ENCODE measurements around the gene RAD21L1.
"Not testable (repeated sequence)": the region's sequence is repeated elsewhere in the genome, so short reads cannot be mapped to it uniquely, and the experiment has no call there.

RAD21L1 gene

DNA sequence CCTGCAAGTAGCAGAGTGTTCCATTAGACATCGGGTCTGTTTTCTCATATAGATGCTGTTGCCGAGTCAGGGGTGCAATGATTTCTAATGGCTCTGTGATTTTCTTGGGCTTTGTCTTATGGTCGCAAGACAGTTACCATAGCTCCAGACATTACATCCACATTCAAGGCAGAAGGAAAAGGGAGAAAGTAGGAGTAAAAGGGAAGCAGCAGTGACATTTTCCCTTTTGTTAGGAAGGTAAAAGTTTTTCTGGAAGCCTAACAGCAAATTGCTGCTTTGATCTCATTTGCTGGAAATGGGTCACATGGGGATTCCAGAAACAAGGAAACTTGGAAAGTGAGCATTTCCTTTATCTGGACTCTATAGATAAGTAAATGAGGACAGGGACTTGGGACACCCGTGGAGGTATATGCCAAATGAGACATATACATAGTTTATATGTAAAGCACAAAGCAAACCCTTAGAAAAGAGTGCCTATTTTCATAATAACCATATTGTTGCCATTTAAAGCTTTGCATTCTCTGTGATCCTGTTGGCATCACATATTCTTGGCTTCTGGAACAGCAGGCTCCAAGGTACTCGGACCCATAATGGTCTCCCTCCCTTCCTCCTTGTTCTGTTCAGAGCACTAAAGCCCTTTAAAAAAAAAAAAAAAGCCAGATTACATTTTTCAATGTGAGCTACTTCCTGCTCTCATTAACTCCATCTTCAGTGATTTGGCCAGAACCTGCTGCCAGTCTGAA is 22.9 kb upstream of the RAD21L1 start, which contains the start of gene C20orf202:
C20orf202 (plus strand) TSS at position 693 of the 743 bp plus-strand sequence. CDS start 132 bp downstream, outside the sequence.
- DNase-seq: no peak

DNA sequence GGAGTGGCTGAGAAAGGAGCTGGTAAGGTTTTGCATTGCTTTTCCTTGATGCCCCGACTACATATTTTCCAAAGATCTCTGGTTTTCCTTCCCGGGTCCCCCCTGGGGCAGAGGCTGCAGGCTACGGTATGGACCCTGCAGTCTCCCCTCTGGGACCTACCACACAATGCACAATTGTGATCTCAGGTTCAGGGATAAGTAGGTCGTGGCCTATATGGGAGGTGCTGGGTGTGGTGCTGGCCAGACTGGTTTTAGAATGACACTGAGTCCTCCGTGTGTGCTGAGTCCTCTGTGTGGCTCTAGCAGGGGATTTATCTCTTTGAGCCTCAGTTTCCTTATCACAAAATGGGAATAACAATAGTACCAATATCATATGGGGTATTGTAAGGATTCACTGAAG is 22.2 kb upstream of the RAD21L1 start:
- DNase-seq: no peak

DNA sequence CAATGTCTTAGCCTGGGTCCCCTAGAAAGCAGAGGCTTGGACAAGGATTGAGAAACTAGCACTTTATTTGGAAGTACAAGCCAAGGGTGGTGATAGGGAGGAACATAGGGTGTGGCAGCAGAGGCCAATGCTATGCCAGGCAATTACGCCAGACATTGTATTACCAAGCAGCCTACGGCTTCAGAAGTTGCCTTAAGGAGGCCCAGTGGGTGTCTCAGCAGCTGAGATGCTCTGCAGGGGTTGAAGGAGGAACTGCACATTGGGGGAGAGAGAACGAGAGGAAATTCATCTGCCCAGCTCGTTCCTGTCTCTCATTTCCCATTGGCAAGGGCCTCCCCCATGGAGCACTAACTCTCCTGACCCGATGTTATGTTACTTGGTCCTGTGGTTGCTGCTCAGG is 21.7 kb upstream of the RAD21L1 start:
- no peak for DNase-seq

DNA sequence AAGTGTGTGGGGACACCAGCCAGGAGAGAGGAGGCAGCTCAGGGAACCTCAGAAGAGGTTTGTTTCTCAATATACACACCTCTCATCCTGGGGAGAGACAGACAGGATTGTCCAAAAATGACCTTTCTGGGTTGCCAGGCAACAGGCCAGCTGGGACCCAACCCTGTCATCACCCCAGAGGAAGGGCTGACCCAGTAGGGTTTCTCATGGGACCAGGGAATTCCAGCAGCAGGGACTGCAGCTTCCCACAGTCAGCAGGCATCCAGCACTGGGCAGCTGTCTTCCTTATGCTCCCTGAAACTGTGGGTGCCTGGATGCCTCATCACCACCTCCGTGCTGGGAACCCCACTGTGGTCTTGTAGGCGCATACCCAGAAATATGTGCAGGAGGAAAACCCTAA is 21.3 kb upstream of the RAD21L1 start:
- DNase-seq: no peak

DNA sequence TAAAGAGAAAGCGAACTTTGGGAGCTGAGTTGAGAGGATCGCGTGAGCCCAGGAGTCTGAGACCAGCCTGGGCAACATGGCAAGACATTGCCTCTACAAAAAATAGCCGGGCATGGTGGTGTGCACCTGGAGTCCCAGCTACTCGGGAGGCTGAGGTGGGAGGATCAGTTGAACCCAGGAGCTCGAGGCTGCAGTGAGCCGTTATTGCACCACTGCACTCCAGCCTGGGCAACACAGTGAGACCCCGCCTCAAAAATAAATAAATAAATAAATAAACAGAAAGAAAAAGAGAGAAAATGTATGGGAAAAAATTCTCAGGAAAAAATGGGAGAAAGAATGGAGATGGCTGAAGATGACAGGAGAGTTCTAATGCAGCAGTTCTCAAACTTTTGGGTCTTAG is 20.0 kb upstream of the RAD21L1 start:
- DNase-seq: no peak

DNA sequence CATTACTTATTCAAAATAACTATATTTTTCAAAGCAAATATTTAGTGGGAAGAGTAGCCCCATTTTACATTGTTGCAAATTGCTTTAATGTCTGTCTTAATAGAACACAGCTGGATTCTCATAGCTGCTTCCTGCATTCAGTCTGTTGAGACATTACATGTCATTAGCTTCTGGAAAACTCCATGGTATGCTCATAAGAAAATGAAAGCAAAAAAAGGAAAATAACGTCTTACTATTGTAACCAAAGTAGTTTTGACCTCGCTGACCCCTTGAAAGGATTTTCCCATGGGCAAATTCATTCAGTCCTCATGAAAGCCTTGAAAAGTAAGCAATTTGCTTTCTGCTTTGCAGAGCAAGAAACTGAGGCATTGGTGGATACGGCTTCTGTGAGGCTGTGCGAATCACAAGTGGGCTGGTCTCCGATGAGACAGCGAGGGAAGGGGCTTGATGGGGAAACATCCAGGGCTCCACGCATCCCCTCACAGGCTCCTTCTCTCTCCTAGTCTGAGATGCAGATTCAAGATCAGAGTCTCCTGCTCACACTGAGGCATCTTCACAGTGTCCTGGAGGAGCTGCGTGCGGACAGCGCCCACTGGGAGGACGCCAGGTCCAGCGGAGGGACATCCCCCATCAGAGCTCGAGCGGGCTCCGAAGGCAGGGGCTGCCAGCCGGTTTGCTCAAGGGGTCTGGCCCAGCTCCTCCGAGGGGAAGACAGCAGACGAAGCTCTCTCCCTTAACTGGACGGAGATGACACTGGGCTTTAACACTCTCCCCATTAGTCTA is 19.3 kb upstream of the RAD21L1 start:
- DNase-seq: no peak

DNA sequence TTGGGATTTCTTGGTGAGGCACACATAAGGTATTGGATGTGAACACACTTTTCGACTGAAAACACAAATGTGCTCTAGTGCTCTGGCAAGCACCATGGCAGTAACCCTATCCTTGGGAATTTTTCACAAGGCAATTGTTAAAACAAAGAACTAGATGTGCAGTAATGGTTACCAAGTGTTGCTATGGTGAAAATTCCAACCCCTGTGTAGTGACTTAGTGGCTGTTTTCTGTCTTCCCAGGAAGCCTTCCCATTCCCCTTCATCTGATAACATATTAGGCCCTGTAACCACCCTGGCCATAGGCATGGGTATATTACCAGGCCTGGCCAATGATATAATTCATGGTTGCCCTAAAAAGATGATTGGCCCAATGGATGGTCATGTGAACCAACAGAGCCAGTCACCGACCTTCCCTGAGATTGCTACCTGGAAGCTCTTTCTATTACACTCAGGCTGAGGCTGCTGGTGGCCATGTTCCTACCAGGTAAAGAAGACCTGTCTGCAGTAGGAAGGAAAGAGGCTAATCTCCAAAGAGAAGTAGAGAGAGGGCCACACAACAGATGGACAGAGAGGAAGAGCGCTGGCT is 18.5 kb upstream of the RAD21L1 start:
- no peak for DNase-seq

DNA sequence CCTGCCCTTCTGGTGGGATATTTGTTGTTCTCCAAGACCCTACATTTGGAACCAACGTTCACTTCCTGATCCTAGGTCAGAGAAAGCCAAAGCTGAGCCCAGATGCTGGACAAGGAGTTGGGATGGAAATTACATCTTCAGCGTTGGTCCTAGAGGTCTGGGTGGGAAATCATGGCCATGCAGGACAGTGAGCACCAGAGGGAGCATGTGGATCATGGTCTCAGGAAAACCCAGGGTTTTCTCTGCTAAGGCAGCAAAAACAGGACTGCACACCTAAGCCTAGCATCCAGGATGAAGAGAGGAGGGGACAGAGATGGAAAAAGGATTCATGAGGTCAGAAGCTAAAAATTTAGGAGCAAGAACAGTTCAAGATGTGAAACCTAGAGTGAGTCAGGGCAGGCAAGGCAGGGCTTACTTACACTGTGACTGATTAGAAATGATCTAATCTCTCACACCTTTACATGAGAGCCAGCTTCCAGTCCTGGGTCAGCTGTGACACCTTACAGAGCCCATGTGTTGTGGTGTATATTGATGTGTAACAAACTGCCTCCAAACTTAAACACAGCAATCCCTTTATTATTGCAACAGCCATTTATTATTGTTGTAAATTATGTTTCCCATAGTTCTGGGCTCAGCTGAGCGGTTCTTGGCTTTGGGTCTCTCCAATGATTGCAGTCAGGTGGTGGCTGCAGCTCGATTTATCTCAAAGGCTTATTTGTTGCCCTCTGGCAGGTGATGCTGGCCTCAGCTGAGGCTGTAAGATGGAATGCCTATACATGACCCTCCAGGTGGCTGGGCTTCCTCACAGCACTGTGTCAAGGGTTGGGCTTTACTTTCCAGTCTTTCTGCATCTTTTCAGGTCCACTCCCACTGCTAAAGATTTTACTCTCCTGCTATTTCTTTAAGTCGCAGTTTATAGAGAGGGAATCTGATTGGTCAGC is 16.1 kb upstream of the RAD21L1 start:
- DNase-seq: no peak

DNA sequence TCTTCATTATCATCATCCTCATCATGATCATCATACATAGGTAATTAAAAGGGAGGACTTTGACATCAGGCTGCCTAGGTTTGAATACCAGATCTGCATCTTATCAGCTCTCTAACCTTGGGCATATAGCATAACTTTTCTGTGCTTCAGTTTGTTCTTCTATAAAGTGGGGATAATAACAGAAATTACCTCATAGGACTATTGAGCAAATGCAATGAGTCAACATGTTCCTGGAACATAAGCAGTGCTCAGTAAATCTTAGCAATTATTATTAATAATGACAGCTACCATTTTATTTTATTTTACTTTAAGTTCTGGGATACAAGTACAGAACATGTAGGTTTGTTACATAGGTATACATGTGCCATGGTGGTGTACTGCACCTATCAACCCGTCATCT is 15.3 kb upstream of the RAD21L1 start:
- DNase-seq: no peak

DNA sequence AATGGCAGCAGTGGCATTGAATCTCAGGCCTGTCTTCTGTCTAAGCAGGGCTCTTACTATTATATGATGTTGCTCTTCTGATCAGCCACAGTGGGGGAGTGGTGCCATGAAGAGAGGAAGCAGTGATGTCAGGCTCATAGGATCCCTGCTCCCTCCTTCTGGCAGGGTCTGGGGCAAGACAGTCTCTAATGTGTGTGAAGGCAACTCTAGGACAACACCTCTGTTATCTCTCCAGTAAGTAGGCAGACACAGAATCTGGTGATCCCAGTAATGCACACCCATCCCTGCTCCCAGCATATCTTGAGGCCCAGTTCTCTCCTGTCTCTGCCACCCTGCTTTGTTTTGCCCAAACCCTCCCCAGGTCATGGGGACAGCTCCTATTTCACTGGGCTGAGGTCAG is 13.8 kb upstream of the RAD21L1 start:
- no peak for DNase-seq

DNA sequence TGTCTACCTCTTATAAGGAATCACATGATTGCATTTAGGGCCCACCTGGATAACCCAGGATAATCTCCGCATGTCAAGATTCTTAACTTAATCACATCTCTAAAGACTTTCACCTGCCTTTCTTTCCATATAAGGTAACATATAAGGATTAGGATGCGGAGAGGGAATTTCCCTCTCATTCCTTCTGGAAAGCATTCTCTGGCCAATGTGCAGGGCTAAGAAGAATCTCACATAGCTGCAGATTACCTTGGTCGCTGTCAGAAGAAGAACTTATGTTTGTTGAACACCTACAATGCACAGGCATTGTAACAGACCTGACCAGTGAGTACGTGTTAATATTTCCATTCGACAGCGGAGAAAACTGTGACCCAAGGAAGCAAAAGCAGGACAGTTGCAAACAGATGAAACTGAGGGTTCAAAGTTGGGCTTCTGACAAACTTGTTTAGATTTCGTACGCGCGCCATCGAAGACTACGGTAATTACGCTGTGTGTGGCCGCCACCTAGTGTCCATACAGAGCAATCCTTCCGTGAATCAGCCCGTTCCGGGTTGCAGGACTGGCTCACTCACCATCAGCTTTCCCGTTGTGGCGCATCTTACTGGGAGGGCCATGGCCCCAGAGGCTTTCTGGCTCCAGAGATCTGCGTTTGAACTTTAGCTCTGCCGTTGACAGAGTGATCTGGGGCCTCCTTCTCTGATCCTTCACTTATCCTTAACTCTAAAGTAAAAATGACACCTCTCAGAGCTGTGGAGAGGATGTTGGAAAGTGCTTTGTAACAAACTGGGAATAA is 13.0 kb upstream of the RAD21L1 start:
- DNase-seq: peak; percentile 37

DNA sequence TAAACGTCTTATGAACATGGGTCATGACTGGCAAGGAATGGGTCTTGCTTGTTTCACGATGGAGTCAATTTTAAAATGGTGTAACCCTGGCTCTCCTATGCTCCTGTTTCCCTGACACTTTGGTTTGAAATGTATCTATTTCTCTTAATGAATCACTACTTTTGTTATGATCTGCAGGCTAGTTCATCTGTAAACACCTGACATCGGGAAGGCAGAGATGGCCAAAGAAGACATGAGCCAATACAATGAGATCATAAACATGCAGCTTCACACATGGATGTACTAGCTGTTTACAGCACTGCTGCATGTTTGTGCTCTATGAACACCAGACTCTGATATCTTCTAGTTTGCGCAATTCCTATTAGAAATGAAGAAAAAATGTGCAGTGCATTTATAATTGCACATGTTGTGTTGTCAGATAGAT is 11.0 kb upstream of the RAD21L1 start:
- DNase-seq: no peak

DNA sequence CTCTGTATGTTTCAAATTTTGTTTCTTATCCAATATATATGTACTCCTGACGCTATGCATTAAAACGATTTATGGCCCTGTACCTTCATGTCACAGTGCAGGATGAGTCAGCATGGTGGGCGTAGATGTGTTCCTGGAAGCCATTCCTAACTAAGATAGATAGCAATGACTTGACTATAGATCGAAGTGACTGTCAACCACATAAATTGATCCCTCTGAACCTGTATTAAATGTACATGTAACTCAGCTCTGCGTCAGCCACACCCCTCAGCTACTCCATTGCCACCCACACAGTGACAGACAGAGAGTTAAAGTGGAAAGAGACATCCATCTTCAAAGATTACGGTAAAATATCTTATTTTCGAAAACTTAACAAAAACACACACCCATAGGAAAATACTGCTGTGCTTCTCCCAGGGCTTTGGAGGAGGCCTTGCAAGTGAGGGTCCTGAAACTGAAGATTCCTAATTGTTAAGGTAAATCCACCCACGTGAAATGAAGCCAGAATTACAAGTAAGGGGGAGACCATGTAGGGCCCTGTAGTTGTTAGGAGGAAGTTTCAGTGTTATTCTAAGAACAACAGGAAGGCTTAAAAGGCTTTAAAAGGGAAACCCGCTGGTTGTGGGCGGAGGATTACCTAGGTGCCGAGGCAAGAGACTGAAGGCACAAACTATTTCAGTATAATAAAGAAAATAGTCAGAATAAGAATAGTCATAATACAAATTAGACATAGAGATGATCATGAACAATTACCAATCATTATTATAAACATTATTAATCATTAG is 10.3 kb upstream of the RAD21L1 start:
- DNase-seq: no peak

DNA sequence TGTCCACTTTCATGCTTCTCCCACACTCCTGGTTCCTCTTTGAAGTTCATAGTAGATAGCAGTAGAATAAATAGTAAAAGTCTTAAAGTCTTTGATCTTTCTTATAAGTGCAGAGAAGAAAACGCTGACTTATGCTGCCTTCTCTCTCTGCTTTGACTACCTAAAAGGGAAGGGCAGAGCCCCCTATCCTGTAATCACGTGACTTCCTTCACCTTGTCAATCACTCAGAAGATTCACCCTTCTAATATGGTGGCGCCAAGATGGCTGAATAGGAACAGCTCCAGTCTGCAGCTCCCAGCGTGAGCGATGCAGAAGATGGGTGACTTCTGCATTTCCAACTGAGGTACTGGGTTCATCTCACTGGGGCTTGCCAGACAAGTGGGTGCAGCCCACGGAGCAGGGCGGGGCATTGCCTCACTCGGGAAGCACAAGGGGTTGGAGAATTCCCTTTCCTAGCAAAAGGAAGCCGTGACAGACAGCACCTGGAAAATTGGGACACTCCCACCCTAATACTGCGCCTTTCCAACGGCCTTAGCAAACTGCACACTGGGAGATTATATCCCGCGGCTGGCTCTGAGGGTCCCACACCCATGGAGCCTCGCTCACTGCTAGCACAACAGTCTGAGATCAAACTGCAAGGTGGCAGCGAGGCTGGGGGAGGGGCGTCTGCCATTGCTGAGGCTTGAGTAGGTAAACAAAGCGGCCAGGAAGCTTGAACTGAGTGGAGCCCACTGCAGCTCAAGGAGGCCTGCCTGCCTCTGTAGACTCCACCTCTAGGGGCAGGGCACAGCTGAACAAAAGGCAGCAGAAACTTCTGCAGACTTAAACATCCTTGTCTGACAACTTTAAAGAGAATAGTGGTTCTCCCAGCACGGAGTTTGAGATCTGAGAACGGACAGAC is 9.1 kb upstream of the RAD21L1 start:
- not testable (repeated sequence) for DNase-seq

DNA sequence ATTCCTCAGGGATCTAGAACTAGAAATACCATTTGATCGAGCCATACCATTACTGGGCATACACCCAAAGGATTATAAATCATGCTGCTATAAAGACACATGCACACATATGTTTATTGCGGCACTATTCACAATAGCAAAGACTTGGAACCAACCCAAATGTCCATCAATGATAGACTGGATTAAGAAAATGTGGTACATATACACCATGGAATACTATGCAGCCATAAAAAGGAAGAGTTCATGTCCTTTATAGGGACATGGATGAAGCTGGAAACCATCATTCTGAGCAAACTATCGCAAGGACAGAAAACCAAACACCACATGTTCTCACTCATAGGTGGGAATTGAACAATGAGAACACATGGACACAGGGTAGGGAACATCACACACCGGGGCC is 3.1 kb upstream of the RAD21L1 start:
- not testable (repeated sequence) for DNase-seq

DNA sequence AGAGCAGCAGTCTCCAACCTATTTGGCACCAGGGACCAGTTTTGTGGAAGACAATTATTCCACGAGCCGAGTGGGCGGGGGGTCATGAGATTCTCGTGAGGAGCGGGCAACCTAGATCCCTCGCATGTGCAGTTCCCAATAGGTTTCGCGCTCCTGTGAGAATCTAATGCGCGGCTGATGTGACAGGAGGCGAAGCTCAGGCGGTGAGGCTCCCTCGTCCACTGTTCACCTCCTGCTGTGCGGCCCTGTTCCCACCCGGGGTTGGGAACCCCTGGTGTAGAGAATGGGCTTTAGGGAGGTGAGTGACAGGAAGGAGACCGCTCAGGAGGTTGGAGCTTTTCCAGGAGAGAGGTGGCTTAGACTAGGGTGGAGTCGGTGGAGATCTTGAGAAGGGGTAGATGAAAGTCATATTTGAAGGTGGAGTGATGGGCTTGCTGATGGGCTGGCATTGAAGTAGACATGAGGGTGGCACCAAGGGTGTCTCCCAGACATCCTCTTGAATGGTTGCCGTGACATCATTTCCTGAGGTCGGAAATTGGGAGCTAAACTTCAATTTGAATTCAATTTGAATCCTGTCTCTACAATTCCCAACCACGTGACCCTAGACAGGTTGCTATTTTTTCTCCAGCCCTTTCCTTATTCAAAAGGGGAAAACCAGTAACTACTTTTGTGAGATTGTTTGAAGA is 1.5 kb upstream of the RAD21L1 start:
- DNase-seq: no peak

DNA sequence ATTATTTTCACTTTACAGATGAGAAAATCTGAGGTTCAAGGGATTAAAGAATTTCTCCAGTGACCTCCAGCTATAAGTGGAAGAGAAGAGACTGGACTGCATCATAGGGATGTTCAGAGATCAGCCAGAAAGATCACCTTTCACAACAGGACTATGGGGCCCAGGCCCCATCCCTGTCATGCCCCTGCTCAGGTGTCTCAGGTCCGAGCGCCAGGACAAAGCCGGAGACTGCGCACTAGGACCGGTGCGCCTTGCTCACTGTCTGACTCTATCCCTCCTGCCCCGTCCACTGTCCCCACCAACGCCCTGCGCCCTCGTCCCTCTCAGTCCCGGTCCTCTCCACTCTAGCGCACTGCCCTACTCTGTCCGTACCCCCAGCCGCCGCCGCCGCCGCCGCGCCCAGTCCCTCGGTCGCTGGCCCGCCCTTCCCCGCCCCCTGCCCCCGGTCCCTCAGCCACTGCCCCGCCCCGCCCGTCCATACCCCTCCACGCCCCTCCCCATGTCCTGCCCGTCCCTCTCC is 521 bp upstream of the RAD21L1 start:
- DNase-seq: no peak

DNA sequence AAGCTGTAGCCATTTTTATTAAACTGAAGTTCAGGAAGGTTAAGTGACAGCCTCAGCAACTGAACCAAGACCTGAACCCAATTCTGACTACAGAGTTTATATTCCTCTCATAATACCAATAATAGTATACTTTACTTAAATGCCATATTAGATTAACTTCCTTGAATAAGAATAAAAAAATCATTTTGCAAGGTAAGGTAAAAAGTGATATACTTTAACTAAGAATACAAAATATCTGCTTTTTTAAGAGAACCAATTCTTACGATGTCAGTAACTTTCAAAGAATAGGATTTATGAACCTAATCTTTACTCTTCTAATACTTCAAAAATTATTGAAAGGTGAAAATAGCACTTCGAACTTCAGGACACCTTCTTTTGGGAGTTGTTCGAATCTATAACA is 3.7 kb downstream of the RAD21L1 start:
- DNase-seq: no peak

Data from GOT3 (cell line).